NCI-H2081 treated with DMSO at 0.1 percent for 48 hours (cell line): ENCODE results near the gene USB1.
"Not testable (repeated sequence)": the region's sequence is repeated elsewhere in the genome, so short reads cannot be mapped to it uniquely, and the experiment has no call there.

Experiments used
- DNase-seq: peaks from one replicate; lab custom pipeline; 2025; lab: John Stamatoyannopoulos, UW

Gene USB1

DNA sequence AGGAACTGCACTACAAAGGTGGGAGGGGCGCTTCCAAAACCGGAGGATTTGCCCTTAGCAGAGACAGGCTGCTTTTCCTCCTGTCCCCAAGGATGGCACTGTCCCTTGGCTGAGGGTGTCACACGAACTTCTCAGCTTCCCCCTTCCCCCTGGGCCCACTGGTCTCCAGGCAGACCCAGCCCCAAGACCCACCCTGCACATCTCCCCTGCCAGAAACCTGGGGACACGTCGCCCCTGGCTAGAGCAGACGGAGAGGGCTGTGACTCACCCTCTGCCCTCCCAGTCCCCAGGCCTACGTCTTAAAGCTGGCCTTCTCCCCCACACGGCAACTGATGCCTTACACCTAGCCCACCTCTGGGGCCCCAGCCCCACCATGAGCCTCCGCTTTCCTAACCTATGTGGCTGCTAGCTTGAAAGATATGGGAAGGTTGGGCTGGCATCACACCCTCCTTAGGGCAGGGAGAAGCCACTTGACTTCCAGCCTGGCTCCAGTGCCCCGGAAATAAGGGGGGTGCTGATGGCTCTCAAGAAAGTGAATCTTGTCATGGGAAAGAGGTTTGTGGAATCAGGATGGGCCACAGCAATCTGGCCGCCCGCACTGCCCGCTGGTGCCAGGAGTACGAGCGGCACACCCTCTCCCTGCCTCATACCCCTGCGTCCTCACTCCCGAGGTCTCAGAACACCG, 5.3 kb upstream of the USB1 start:
- DNase-seq = no peak

DNA sequence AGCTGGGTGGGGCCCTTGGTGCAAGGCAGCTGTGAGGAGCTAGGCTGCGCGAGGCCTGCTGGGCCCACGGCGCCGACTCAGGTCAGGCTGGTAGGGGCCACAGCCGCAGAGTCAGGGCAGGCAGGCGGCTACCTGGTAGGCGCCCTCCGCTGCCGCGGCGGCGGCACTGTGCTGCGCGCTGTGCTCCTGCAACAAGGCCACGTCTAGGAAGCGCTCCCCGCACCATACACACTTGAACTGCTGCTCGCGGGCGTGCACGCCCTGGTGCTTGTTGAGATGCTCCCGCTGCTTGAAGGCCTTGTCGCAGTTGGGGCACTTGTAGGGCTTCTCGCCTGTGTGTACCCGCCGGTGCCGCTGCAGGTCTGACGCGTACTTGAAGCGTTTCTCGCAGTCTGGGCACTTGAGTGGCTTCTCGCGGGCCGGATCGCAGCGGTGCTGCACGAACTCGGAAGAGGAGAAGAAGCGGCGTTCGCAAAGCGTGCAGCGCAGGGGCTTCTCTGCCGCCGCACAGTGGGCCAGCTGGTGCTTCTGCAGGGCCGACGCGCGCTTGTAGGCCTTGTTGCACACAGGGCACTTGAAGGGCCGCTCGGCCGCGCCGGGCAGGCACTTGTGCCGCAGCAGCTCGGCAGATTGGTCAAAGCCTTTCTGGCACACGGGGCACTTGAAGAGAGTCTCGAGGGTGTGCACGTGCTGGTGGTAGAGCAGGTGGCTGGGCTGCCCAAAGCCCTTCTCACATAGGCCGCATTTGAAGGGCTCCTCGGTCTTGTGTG, 4.6 kb upstream of the USB1 start:
- no peak for DNase-seq

DNA sequence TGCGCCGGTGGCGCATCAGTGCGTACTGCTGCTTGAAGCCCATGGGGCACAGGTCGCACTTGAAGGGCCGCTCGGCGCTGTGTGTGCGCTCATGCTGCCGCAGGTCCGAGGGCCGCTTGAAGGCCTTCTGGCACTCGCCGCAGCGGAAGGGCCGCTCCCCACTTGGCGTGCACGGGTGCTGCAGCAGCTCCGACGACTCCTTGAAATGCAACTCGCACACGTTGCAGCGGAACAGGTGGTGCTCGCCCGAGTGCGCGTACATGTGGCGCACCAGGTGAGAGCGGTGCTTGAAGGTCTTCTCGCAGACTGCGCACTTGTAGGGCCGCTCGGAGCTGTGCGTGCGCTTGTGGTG, 4.1 kb upstream of the USB1 start:
- DNase-seq = no peak

DNA sequence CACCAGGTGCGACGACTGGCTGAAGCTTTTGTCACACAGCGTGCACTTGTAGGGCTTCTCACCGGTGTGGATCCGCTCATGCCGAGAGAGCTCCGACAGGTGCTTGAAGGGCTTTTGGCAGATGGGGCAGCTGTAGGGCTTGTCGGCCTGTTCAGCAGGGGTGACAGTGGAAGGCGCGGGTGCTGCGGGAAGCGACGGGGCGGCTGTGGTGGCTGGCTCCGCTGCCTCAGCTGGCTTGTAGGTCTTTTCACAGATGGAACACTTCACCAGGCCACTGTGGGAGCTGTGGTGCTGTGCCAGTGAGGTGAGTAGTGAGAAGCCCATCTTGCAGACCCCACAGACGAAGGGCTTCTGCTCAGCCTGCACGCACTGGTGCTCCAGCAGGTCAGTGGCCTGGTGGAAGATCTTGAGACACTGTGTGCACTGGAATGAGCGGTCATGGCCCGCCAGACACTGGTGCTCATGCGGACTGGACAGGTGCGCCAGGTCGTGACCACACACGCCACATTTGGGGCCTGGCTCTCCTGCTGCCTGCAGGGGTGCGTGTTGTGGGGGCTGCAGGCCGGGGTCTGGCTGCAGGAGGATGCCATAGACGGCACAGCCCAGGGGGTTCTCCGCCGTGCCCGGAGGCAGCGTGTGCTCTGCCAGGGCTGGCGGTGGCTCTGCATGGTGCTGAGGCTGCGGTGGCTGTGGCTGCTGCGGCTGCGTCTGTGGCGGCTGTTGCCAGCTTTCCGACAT, 3.5 kb upstream of the USB1 start:
- DNase-seq = no peak

DNA sequence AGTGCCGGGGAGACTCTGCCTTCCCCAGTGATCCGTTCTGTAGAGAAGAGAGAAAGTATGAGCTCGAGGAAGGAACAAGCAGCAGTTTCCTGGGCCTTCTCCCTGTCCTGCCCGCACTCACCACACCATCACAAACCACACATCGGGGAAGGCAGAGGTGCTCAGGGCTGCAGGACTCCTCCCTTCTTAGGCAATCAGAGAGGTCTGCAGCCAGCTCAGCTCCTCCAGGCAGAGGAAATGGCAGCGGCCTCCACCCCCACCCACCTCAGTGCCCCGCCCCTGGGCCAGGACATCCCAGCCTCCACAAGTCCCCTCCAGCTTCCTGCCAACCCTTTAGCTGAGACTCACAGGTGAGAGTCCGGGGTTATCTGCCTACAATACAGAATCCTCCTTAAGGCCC, 2.7 kb upstream of the USB1 start:
- DNase-seq = no peak

DNA sequence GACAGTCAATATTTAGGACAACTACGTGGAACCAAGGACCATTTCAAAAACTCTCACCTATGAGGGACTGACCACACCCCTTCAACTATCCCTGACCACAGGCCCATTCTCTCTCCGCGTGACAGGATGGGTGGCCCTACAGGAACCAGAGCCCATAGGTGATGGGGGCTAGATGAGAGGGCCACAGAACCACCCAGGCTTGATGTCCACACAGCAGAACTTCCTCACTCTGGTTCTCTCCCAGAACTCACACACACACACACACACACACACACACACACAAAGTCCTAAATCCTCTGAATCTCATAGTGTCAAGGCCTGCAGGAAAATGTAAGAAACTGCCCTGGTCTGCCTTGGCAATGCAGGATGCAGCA, 2.2 kb upstream of the USB1 start:
- no peak for DNase-seq

DNA sequence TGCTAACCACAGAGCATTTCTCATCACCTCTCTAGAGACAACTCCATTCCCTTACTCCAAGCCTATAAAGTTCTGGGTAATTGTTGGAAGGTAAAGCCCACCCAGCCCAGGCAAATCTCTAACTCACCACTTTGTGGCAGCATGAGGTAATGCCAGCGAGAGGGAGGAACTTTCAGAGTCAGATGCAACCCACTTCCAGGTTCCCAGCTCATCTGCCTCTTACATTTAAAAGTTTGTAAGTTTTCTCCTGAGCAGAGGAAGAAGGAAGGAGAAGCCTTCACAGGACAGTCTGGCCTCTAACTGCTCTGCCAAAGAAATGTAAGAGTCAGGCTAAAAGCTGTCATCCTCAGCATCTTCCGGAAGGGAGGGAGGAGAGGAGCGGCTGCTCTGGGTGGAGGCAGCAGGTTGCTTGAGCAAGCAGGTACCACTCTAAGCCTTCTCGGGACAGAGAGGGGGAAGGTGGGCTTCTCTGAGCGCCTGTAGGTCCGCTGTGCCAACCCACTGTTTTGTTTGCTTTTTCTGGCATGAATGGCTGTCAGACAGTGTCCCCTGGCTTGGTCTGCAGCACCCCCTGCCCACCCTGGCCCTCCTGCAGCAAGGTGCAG, 1.7 kb upstream of the USB1 start:
- no peak for DNase-seq

DNA sequence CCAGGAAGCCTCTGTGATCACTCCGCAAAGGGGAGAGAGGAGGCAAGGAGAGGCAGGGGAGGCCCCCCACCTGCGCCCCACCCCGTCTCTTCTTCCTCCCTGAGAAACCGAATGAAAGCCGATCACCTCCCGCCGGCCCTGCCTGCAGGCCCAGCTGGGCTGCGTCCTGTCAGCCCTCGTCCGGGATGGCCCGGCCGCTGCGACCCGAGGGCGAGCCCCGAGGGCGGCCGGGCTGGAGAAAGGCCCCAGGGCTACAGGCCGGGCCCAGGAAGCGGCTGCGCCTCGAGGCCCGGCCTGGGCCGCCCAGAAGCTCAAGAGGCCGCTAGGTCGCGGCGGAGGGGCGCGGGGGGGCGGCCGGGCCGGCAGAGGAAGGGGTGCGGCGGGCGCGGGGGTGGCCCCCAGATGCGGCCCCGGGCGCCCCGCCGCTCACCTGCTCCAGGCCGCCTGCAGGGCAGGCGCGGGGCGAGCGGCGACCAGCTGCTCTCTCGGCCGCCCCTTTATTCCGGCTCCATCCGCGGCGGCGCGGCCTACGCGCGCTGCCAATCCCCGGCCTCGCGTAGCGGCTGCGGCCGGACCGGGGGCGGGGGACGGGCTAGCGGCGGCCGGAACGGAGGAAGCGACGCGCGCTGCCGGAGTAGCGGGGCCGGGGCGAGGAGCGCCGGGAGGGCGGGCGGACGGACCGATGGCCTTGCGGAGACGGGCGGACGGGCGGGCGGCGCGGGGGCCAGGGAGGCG, 1.1 kb upstream of the USB1 start, which contains the start of gene ZNF319:
ZNF319 (minus strand) TSS at position 702 of the 735 bp plus-strand sequence. CDS start 2,407 bp downstream, outside the sequence.
- no peak for DNase-seq

DNA sequence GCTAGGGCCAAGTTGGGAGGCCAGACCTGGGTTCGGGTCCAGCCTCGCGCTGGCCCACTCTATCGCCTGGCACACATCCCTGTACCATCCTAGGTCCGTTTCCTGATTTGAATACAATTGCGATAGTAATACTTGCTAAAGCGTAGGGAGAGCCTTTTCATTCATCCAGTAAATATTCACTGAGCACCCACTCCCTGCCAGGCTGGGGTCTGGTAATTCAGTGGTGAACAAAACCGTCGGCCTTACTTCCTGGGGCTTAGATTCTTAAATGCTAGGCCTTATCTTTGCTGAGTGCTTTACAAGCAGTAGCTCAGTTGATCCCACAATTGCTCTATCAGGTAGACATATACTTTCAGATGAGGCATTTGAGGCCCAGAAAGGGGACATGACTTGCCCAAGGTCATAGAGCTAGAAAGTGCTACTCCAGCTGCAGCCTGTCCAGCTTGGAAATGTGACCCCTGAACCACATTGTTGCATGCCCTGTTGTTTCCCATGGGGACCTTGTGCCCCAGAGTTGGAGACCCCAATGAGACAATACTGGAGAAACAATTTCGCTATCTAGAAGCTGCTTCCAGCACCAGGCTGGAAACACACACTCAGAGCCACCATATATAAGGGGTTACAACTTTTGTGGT, 691 bp downstream of the USB1 start:
- DNase-seq = no peak

DNA sequence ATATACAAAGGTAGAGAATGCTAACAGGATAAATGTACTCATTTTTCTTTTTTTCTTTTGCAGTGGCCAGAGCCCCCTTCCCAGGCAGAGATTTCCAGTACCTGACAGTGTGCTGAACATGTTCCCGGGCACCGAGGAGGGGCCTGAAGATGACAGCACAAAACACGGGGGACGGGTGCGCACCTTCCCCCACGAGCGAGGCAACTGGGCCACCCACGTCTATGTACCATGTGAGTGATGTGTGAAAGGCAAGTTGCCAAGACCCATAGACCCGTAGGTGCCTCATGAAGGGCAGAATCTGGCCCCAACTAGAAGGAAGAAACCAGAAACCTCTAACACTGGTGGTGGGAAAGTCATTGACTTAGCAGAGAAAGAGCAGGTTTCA, 1.2 kb downstream of the USB1 start:
- no peak for DNase-seq

DNA sequence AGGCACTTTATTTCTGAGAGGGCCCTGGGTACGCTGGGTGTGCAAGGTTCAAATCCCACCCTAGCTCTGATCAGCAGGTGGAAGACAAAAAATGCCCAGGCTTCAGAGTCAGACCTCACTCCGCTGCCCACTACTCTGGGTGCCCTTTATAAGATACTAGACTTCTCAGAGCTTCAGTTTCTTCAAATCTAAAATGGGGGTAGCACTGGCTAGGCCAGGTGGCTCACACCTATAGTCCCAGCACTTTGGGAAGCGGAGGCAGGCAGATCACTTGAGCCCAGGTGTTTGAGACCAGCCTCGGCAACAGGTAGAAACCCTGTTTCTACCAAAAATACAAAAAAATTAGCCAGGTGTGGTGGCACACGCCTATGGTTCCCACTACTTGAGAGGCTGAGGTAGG, 1.7 kb downstream of the USB1 start:
- DNase-seq = no peak

DNA sequence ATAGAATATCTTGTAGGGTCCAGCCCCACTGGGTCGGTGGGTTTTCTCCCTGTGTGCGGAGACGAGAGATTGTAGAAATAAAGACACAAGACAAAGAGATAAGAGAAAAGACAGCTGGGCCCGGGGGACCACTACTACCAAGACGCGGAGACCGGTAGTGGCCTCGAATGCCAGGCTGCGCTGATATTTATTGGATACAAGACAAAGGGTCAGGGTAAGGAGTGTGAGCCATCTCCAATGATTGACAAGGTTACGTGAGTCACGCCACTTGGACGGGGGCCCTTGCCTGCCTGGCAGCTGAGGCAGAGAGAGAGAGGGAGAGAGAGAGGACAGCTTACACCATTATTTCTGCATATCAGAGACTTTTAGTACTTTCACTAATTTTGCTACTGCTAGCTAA, 3.5 kb downstream of the USB1 start:
- not testable (repeated sequence) for DNase-seq

DNA sequence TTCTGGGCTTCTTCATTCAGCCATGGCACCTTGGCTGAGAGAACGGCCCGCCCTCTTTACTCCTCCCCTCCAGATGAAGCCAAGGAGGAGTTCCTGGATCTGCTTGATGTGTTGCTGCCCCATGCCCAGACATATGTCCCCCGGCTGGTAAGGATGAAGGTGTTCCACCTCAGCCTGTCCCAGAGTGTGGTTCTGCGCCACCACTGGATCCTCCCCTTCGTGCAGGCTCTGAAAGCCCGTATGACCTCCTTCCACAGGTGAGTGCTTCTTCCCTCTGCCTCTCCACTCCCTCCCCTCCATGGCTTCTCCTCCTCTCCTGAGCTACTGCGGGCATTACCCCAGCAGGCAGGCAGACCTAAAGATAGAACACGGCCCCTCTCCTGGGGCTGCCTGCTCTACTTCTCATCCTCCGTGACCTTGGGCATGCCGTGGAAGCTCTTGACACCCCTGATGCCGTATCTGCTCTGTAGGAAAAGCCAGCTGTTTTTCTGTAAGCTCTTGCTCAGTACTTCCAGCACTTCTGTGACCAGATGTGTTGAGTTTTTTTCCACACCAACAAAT, 8.7 kb downstream of the USB1 start:
- no peak for DNase-seq

DNA sequence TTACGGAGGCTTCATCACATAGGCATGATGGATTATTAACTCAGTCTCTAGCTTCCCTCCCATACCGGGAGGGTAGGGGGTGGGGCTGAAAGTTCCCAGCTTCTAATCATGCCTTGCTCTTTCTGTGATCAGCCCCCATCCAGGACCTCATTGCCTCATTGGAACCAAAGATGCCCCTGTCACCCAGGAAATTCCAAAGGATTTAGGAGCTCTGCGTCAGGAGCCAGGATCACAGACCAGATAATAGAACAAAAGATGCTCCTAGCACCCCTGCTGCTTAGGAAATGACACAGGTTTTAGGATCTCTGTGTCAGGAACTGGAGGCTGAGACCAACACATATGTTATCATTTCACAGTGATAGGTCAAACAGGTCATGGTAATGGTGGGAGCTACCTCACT, 9.7 kb downstream of the USB1 start:
- DNase-seq = no peak

DNA sequence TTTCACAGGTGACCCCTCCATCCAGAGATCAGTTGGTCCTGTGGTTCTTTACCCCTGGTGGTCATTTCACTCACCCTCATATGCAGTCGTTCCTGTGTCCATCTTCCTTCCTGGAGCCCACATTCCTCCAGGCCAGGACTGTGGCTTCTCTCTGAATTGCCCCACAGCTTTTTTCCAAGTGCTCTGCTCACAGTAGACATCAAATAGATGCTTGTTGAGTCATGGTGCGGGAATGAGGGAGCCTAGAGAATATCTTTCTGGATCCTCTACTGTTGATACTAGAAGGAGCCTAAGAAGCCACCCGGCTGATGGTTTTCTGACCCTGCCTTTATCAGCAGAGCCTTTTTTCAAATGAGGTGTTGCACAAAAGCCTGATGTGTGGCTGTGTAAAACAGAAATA, 10.4 kb downstream of the USB1 start:
- DNase-seq = no peak

DNA sequence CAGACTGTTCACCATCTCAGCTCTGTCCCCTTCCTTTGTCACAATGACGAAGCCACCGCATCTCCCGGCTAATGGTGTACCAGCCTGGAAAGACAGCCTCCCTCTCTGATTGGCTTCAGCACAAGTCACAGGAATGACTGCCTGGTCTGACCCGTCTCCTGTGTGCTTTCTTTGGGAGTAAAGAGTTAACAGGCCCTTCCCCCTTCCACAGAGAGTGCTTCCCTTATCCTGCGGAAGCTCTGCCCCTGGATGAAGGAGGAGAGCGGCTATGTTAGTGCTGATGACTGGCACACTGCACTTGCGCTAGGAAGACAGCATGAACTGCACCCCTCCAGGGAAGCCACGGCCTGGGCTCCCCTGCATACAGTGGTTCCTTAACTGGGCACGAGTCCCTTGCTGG, 11.3 kb downstream of the USB1 start:
- DNase-seq = no peak

DNA sequence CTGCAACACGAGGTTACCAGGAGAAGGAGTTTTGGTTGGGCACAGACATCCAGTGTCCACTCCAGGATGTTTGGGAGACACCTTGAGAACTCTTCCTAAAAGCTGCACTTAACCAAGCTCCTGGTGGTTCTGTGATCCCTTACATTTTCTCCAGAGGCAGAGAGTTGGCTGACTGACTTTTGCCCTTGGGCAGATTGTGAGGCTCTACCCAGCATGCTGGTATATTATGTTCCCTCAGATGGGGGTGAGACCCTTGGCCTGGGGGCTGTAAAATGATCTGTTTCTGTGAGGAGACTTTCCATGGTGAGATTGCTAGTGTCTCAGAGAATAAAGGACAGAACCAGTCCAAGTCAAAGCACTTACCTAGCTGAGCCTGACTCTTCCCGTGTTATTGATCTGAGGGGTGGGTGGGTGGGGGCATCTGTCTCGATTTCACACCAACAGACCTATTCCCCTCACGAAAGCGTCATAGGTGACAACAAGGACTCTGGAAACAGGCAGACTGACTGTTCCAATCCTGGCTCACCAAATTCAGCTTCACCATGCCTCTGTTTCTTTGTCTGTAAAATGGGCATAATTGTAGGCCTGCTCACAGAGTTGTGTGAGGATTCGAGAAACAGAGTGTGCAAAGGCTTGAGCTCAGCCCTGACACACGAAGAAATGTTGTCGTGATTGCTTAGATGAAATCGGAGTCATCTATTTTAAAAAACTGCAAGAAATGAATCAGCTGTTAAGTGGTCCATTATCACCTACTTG, 12.2 kb downstream of the USB1 start:
- DNase-seq = no peak

DNA sequence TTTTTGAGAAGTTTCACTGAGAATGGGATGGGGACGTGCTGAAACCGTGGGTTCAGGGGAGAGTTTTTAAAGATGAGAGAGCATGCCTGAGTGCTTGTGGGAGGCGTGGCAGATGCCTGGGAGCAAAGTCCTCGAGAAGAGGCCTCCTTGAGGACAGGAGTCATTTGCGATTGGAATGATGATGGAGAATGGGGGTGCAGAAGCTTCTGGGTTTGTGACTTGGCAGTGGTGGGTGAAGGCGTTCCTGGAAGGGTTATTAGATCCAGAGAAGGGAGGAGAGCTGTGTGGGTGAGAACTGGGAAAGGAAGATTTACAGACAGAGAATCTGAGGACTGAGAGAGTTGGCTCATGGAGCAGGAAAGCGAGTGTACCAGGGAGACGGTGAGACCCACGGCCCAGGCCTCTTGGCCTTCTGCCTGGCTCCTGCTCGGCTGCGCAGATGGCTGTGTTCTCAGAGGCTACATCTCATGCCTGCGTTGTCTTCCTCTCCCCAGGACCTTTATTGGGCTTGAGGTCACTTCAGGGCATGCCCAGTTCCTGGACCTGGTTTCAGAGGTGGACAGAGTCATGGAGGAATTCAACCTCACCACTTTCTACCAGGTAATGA, 15.7 kb downstream of the USB1 start:
- DNase-seq = no peak

DNA sequence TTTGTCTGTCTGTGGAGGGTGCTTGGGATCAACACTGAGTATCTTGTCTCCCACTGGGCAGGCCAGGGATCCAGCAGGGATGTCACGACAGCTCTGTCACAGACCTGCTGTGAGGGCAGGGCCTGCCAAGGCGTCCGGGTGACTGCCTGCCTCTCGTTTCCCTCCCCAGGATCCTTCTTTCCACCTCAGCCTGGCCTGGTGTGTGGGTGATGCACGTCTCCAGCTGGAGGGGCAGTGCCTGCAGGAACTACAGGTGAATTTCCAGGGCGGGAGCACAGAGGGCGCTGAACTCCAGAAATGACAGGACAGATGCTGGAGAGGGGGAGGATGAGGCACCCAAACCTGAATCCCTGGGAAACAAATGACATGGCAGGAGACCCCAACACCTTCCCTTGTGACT, 17.6 kb downstream of the USB1 start:
- no peak for DNase-seq
